Tibial artery (tissue), 4 donors: ENCODE data around the gene LMOD2.

Experiments used
- DNase-seq, 2 donors: peaks; one replicate each; pipeline ENCODE4 v3.0.0-alpha.2; 2019
- H3K27ac ChIP-seq, 2 donors: fragments of 200-600 bp; sonication (generic) in 1 of 2; 1 replicate in 1 of 2; 2 replicates in 1 of 2; pipeline ENCODE4 v1.5.1; 2018 to 2019; ENCODE audit warnings: mild to moderate bottlenecking in 1 of 2
- H3K27me3 ChIP-seq, 2 donors: fragments of 200-600 bp; sonication (generic) in 1 of 2; one replicate each; pipeline versions ENCODE4 v1.5.1 to v1.6.0; 2016 to 2019
- H3K36me3 ChIP-seq, 3 donors: fragments of 200-600 bp; sonication (generic) in 2 of 3; one replicate each; pipeline ENCODE4 v1.5.1; 2016 to 2019; ENCODE audit warnings: mild to moderate bottlenecking in 2 of 3
- H3K4me1 ChIP-seq, 4 donors: fragments of 200-600 bp; sonication (generic) in 2 of 4; 1 replicate in 3 of 4; 2 replicates in 1 of 4; pipeline ENCODE4 v1.5.1; 2016 to 2019
- H3K4me3 ChIP-seq, 2 donors: fragments of 200-600 bp; sonication (generic) in 1 of 2; 1 replicate in 1 of 2; 2 replicates in 1 of 2; pipeline ENCODE4 v1.5.1; 2018 to 2019; ENCODE audit warnings: mild to moderate bottlenecking in 2 of 2
- H3K9me3 ChIP-seq, 3 donors: fragments of 200-600 bp; sonication (generic) in 1 of 3; one replicate each; pipeline ENCODE4 v1.5.1; 2016 to 2019
- CTCF ChIP-seq, 2 experiments: fragments of 200-600 bp in 1 of 2; fragments of 450-650 bp in 1 of 2; IDR thresholded peaks; one replicate each; pipeline ENCODE4 v1.5.1; 2017 to 2019; ENCODE audit warnings: antibody characterized with exemption in 2 of 2, mild to moderate bottlenecking in 1 of 2, moderate library complexity in 1 of 2
- intact Hi-C: fragments of 100-400 bp; cut with DNase I; formaldehyde crosslinking; loops from one replicate; pipeline ENCODE4 v1.15.0; 2023; ENCODE audit warnings: low total_unique reads

The LMOD2 gene

DNA sequence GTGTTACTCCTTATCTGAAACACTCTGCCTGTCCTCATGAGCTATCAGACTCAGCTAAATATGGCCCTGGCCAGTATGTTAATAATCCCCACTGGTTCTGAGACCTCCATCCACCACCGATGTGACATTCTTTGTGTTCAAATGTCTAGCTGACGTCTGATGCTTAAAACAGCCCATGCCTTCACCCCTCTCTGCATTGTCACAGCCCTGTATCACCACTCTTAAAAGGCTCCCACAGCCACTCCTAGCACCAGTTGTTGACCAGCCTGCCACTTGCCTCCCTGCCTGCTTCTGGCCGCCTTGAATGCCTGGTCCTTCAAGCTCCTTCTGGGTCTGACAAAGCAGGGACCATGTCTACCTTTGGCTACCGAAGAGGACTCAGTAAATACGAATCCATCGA lies at the start of gene LMOD2:
TSS of gene LMOD2 (plus strand) at position 253 of the 400 bp plus-strand sequence. CDS start at position 351, 98 bp downstream.
- no peak for TF ChIP-seq CTCF (IDR thresholded peaks at IDR 0.05)
- H3K27me3 ChIP-seq: no peaks in the 10 kb centered on the region
- DNase-seq: no peak
- no peak within 1 kb of the TSS for H3K4me3 ChIP-seq
- H3K27ac ChIP-seq: no peak within 1 kb of the TSS
- H3K9me3 ChIP-seq: no peaks in the 10 kb centered on the region
- no peaks in the 10 kb centered on the region for H3K36me3 ChIP-seq
- H3K4me1 ChIP-seq: no peaks in the 10 kb centered on the region
- intact Hi-C loops: no loop called here

GRCh38 chr7:123607423-123607975 lies 48.2 kb upstream of the LMOD2 start:
- DNase-seq: no peak
- Histone ChIP-seq H3K27me3 (no peaks in the 10 kb centered on the region), H3K4me1 (no peaks in the 10 kb centered on the region), H3K9me3 (no peaks in the 10 kb centered on the region), H3K4me3 (no peak overlapping the region), H3K27ac (no peak overlapping the region), H3K36me3 (no peaks in the 10 kb centered on the region)
- TF ChIP-seq CTCF (IDR thresholded peaks at IDR 0.05): no peak
- intact Hi-C loops: no loop called here

DNA sequence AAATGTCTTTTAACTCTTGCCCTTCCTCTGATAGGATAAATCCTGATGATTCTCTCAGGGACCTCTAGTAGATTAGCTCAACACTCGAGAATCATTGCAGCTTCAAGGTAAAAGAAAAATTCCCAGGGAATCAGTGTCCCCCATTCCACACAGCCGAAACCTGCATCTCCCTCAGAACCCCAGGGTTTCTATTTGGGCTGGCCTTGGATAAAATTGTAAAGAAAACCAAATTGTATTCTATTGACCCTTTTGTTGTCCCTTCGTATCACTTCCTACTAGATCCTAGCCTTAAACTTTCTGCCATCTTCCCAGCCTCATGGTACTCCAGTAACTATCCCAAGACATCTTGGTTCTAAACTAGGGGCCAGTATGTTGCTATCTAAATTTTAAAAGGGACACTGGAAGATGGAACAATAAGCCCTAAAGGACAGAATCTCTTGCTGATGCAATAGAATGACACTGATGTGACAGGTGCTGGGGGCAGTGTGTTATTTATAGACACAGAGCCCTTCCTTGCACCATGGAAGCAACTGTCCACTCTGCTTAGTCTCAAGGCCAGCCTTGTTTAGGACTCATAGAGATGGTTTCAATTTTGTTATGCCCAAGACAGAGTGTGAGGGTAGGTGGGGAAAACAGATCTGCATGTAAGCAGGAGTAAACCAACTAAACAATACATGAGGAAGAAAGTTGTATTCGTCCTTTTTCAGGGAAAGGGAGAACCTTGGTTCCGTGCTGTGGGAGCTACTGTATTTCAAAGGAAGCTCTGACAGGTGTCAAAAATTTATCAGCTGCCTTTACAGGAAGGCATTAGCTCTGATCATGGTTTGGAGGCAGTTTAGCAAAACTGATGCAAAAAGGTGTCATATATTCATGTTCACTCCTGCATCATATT lies 46.4 kb upstream of the LMOD2 start:
- H3K36me3 ChIP-seq: no peaks in the 10 kb centered on the region
- H3K9me3 ChIP-seq: no peaks in the 10 kb centered on the region
- no peaks in the 10 kb centered on the region for H3K4me1 ChIP-seq
- no peak for DNase-seq
- H3K4me3 ChIP-seq: no peak overlapping the region
- no peak overlapping the region for H3K27ac ChIP-seq
- no peak for TF ChIP-seq CTCF (IDR thresholded peaks at IDR 0.05)
- intact Hi-C loops: no loop called here
- no peaks in the 10 kb centered on the region for H3K27me3 ChIP-seq

- DNase-seq: no peak
- no peaks in the 10 kb centered on the region for H3K27me3 ChIP-seq
- intact Hi-C loops: no loop called here
- H3K9me3 ChIP-seq: no peaks in the 10 kb centered on the region
- no peak overlapping the region for H3K27ac ChIP-seq
- H3K4me3 ChIP-seq: no peak overlapping the region
- no peaks in the 10 kb centered on the region for H3K36me3 ChIP-seq
- no peak for TF ChIP-seq CTCF (IDR thresholded peaks at IDR 0.05)
- no peaks in the 10 kb centered on the region for H3K4me1 ChIP-seq
Observed at GRCh38 chr7:123609883-123610239, 45.8 kb upstream of the LMOD2 start.

DNA sequence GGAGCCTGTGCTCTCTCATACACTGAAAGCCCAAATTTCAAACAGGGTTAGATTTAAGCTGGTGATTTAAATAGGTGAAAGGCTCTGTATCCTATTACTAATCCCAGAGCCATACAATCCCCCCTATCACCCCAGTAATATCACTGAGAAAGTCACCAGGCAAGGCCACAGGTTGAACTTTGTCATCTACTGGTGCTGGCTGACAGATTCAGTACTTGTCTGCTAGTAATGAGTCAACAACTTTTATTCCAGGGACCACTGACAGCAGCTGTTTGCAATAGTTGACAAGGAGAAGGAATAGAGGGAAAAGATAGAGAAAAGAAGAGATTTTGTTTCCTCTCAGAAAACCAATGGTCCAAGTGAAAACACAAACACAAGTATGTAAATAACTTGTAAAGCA lies 43.6 kb upstream of the LMOD2 start:
- intact Hi-C loops: no loop called here
- Histone ChIP-seq H3K27me3 (no peaks in the 10 kb centered on the region), H3K4me1 (no peaks in the 10 kb centered on the region), H3K4me3 (no peak overlapping the region), H3K9me3 (no peaks in the 10 kb centered on the region), H3K27ac (no peak overlapping the region), H3K36me3 (no peaks in the 10 kb centered on the region)
- no peak for TF ChIP-seq CTCF (IDR thresholded peaks at IDR 0.05)
- DNase-seq: no peak
